Measurements from ENCODE around the gene ATP8A2.

Gene ATP8A2

DNA sequence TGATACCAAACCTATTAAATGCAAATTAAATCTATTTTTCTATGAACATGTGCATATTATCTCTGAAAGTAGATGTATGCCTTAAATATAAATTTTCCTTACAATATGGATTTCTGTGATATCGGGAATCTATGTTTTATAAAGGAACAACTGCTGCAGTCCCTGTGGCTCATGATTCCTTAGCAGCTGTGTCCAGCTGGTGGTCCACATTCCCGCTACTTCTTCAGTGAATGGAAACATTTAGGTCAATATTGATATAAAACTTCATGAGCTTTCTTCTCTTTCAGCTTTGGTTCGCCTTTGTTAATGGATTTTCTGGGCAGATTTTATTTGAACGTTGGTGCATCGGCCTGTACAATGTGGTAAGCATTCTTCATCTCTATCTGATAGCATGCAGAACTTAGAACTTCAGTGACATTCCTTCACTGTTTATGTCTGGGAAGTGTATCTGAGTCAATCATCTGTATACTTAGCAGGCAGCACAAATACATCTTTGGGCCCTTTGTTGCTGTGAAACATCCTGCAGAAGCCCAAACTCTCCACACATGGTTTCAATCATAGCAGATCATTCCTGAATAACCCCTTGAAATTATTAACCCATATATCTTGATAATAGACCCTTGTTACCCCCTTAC is 456.2 kb downstream of the ATP8A2 start:
- DNase-seq, result no peak

DNA sequence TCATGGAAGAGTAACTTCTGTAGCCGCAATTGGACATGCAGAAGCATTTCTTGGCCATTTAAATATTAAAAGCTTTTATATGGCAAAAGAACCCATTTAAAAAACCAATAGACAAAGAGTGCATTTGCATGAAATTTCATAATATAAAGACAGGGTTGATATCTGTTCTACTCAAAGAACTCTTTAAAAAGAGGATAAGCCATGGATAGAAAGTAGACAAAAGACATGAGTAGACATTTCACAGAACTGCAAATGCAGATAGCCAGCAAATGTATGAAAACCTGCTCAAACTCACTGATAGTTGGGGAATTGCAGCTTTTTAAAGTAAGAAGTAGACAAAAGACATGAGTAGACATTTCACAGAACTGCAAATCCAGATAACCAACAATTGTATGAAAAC is 462.0 kb downstream of the ATP8A2 start:
- no peak for DNase-seq

DNA sequence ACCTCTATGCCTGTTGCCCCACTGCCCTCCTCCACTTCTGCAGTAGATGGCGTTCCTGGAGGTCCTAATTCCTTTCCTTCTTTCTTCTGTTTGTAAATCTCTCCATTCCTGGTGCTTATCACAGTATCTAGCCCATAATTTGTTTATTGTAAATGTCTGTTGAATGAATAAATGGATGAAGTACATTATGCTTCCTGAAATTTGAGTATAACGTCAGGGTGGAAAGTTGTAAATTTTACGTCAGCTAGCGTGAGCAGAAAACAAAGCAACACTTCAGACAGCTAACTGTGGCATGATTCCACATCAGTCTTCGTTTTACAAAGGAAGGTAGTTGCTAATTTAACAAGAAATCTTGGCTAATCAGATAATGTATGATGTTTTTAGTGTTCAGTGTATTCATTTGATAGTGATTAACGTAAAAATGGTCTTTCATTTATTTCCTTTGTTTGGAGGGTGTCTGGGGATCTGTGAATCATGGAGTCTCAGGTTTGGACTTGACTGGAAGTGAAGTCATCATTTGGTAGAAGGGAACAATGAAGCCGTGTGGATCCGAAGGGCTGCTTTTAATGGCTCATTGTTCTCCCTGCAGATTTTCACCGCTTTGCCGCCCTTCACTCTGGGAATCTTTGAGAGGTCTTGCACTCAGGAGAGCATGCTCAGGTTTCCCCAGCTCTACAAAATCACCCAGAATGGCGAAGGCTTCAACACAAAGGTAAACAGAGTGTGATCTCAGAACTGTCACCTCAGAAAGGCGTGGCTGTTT is 465.0 kb downstream of the ATP8A2 start:
- no peak for DNase-seq

DNA sequence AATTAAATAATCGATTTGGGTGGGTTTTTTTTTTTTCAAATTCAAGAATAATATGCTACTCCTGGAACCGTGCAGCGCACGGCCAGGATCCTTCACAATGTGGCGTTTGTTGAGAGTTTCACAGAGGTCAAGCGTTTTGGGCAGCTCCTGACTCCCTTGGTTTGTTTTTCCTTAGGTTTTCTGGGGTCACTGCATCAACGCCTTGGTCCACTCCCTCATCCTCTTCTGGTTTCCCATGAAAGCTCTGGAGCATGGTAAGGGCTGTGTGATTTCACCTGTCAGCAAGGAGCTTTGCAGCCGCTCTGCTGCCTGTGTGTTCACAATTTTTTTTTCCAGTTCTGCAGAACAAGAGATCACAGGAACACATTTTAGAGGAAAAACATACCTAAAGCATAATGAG is 467.6 kb downstream of the ATP8A2 start:
- no peak for DNase-seq

DNA sequence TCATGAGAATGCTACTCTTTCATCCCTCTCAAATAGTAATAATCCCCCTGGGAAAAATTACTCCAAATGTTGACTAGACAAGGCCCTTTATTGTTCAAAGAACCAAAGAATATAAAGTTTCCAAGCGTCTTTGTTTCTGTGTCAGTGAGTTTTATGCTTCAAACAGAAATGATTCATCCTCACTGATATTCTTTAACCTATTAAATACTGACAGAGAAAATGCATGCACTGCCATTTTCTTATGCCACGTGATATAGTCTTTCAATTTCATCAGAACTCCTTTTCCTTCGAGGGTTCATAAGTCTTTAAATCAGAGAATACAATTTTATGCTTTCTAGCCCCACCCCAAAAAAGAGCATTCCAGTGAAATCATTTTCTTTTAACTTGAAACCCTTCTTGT is 468.5 kb downstream of the ATP8A2 start:
- no peak for DNase-seq

DNA sequence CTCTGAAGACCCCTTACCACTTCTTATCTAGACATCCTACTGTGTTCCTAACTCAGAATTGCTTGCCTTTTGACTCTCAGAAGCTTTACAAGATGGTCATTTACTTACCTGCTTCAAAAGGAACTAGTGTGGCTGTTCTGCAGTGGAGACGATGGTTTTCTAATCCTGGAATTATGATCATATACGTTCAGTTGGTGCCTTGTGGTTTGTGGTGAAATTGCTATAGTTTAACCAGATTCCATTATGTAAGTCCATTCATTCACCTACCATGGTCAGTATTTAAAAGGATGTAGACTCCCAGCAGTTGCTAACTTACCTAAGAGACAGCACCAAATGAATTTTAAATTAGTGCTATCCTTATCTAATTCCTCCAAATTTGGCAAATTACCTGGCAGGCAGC is 469.2 kb downstream of the ATP8A2 start:
- DNase-seq, result no peak

DNA sequence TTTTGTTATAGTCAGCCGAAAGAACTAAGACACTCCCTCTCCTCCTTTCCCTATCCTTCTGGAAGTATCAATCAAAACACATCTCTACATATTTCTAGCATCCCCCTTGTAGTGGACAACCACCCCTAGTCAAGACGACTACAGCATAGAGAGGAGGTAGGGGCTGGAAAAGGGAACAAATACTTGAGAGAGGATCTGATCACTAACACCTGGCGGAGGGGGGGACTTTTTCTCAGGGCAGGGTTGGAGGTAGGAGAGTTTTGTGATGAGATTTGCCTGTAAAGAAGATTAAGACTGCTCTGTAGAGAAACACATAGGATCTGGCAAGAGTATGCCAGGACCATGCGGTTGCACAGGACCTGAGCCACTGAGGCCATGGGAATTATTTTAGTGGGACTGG is 471.9 kb downstream of the ATP8A2 start:
- no peak for DNase-seq

DNA sequence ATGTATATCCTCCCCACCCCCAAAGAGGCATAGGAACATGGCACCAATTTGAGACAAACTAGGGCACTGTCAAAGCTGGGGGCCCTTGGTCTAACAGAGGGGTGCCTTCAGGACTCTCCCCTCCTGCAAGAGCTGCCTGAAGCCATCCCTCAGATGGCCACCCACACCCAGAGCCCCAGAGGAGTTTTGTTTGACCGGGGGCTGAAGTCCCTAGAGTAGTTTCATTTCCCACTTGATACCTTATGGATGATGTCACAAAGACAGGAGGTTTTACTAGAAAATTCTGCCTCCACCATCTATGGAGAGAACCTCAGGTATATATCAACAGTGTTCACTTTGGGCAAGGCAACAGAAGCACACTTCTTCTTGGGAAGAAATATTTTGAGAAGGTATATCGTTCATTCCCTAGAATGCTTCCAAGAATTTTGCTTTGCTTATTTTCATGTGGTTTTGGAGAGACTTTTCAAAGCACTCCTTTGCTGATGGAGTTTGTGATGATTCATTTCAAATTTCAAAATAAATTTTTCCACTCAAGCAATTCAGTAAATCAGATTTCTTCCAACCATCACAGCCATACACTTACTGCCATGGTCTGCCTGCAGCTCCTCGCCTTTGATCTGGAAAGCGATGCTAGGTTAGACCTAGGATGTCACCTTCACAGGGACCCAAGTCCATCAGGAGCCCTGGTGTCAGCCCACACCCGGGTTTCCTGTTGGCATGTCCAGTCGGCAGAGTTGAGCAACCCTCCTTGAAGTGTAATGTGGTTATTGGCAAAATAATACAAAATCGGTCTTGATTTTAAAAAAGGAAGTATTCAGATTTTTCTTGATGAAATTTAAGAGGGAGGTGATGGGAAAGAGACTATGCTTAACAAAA is 473.0 kb downstream of the ATP8A2 start:
- DNase-seq, result no peak

DNA sequence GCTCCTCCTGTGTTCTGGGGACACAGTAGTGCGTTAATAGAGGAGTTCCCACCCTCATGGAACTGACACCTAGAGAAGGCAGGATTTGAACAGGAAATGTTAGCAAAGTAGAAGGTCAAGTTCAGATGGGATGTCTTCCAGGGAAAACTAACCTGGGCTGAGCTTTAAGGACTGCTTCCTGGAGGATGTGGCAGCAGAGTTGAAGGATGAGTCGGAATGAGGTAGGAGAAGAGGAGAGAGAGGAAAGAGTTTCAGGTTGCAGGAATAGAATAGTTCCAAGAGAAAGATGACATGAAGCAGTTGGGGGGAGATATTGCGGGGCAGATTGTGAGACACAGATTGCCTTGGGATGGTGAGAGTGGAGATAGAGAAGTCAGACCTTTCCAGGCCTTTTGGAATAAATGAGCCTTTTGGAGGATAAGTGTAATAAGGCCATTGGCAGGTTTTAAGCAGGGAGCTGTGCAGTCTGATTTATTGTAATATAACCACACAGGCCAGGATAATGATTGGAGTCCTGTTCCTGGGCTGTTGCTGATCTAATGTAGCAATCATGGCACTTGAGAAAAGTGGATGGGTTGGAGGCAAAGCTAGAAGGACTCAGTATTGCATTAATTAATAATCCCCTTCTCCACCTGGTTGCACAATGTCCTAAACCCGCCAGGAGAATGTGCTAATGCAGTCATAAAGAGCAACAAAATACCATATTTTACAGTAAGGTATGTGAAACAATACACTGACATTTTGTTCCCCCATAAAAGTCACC is 474.6 kb downstream of the ATP8A2 start:
- no peak for DNase-seq

DNA sequence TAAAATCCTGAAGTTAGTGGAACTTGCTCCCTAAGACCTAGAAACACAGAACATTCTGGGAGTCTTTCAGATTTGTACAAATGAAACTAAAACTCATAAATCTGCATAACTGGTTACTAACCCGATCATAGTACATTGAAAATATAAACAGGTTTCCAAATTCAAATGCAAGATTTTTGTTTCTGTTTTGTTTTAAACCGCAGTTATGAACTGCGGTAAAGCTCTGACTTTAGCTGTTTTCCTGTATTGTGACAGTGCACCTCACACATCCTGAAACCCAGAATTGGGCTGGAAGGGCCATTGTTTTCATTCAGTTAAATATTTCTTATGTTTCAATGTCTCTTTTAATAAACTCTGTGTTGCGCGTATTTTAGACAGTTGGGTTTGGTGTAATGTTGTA is 475.4 kb downstream of the ATP8A2 start:
- no peak for DNase-seq

DNA sequence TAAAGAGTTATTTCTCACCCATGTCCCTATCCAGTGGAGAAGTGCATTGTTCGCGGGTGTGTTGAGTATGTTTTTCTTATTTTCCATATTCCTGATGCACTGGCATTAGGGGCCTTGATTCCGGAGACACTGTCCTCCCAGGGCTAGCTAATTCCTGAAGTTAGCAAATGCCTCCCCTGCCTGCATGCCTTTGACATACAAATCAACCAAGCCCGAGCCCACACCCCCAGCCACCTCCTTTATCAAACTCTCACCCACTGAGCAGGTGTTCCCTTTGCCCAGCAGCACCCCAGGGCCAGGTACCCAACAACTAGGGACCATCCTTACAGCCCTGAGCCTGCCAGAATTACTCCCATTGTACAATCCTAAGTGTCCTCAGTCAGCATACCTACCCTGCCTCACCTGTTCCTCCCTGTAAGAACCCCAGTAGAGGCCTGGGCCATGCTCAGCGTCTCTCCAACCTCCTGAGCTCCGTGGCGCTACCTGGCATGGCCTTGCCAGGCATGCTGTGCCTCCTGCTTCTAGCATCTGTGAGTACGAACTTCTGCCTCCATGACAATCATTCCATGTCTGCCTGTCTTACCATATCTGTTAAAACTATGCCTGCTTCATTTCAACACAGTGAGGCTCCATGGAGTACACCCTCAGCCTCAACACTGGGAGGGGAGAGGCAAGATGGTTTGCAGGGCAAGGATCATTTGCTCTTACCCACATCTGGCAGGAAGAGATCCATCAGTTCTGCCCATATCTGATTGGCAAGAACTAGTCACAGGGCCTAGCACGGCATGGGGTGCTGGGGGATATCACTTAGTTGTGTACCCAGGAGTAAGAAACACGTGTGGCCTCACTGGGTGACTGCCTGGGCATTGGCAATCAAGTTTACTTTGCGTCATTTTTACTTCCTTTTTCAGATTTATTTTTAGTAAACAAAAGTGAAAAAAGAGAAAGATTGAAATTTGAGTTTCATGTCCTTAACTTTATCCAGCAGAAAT is 476.2 kb downstream of the ATP8A2 start:
- no peak for DNase-seq

DNA sequence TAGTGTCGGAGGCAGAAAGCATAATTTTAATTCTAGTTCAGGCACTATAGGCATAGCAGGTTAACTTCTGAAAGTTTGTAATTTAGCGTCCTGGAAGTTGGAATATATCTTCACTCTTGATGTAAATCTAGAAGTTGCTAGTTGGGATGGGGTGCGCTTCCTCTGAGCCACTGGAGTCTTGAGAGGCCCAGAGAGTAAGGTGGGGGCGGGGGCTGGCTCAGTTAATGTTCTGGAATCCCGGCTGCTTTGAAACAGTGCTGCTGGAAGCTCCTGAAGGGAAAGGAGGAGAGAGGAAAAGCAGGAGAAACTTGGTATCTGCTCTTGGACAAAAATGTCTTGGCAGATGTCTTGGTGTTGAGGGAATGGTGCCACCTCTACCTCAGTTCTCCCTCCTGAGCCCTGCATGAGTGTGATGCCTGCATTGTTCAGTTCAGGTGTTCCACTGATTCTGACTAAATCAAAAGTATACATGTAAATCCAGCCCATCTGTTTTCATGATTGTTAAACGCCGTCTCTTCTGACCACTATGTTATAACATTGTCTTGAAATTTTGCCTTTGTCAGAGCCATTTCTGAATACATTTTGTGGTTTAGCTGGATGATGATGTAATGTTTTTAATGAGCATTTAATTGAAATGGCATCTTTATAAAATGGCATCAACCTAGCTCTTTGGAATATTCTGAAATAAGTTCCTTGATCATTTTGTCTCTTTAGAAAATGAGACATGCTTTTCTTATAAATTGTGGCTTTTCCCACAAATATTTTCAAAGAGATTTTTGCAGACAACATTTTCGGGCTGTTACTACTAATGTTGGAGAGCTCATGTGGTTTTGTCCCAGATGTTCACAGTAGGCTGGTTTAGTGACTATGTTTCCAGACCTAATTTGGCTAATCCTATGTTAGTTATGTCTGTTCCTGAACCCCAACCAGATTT is 477.3 kb downstream of the ATP8A2 start:
- DNase-seq, result no peak

DNA sequence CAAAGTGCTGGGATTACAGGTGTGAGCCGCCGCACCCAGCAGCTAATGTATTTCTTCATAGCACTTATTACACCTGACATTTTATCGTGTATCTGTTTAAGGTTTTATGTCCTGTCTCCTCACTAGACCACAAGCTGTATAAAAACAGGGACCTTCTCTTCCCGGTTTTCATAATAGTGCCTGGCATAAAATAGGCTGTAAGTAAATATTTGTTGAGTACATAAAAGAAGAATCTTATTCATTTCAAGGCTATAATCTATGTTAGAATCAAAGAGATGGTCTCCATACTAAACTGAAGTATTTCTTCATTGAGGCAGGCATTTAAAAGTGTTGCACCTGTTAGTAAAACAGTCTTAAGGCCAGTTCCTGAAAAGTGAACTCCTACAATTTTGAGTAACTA is 486.1 kb downstream of the ATP8A2 start:
- no peak for DNase-seq

DNA sequence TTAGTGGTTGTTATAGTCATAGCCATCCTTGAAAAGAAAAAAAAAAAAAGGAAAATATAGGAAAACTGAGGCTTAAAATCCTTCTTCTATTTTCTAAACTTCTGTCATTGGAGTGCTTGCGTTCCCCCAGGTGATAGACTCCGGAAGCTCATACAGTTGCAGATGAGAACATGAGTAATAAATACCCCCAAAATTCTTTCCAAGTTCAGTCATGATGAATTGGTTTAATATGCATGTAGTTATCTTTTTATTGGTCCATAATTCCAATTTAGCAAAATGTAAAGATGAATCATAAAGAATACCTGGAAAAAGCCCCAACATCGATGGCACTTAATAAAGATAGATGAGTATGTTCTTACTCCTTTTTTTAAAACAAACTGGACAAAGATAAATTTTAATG is 487.8 kb downstream of the ATP8A2 start:
- no peak for DNase-seq

DNA sequence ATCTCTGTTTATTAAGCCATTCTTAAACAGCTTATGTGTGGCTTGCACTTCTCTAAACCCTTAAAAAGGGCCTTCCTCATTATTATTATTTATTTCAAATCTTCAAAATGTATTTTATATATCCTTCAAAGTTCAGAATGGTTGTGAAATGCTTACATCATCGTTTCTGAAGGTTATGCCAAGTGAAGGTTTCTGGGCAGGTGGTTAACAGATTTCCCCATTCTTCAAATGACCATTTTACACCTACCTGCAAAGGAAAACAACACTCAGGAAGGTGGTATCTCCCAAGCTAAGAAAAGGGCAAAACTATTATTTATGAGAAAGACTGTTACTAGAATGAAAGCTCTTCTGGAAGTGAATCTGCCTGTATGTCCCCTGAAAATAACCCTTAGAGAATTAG is 488.5 kb downstream of the ATP8A2 start:
- no peak for DNase-seq

DNA sequence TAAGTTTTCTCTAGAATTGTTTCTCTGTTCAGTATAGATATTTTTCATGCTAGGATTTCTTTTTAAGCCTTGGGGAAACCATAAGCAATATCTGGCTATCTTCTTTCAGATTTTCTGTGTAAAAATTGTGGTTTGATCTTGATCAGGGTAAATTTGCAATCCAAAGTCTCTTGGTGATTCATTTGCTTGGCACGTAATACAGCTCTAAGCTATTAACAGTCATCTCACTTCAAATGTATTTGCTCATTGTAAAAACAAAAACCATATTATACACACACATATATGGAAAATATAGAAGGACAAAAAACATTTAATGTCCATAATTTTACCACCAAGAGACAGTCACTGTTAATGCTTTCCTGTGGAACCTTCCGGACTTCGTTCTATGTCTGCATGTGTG is 489.1 kb downstream of the ATP8A2 start:
- DNase-seq, result no peak

DNA sequence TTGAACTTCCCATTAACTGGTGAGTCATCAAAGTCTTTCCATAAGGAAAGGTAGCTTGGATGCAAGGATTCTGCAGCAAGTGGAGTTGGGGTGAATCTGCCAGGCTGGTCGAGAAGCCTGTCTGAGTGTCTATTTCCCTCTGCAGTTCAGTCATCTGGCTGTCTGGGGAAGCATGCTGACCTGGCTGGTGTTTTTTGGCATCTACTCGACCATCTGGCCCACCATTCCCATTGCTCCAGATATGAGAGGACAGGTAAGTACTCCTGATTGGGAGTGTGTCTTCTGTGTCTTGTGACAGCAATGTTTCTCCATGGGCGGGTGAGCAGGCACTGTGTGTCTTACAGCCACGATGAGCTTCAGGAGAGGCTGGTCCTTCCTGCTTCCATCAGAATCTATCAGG is 490.4 kb downstream of the ATP8A2 start:
- DNase-seq, result no peak

DNA sequence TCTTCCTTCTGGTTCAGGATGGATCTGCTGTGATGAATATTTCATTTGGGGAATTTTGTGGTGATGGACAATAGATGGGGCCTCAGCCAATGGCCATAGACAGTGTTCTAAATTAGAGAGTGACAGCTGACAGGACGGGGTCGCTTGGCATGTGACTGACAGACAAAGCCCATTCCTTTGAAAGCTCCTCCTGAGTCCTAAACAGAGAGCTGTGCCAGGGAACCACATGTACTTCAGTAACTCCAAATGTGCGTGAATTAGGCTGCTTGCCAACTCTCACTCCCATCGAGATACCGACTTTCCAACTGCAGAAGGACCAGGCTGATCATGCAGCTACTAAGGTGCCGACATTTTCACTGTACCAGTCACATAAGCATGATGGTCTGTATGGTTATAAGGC is 492.3 kb downstream of the ATP8A2 start:
- no peak for DNase-seq

DNA sequence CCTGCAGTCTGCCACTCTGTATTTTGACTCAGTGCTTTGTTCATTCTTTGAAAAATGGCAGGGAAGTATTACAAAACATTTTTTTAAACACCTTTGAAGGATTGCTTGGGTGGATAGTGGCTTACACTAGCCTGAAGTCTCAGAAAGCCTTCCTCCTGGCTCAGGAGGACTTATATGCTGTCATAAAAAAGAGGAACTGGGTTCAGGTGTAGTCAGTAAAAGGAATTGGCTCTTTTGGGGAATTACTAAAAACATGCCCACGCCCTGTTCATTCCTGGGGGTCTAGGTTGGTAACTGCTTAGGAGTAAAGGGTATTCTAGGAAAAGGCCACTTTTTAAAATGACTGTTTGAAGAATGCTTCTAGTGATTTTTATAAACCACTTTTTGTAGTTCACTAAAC is 493.2 kb downstream of the ATP8A2 start:
- no peak for DNase-seq

DNA sequence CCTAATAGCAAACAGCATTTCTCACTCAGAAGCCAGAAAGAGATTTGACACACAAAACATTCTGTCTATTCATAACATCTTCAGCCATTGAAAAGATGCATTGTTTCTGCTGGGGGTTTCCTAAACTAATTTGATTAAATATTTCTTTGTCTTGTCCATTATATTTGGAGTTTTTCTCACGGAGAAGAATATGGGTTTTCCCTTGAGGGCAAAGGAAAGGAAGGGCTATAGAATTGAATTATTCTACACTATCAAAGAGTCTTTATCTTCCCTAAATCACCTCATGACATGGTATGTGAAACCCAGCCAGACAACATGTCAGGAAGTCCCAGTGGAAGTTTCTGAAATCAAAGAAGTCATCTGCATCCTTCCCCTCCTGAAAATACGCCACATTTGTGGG is 493.6 kb downstream of the ATP8A2 start:
- no peak for DNase-seq

DNA sequence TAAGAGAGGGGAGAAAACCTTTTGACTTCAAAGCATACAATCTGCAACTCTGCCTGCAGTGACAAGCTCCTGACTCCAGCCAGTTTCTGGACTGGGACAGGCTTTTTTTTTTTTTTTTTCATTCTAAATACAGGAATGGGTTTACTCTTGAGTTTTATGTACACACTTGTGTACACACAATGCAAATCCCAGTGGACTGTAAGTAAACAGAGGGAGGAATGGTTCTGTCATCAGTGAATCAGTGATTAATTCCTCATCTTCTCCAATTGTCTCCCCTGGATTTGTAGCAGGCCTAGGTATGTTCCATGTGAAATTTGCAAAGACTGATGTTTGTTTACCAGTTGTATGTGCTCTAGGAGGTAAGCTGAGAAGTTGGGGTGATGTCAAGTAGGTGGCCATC is 495.3 kb downstream of the ATP8A2 start:
- no peak for DNase-seq
